Left cardiac atrium (tissue), 4 donors: ENCODE results near the gene DUSP22. TPM values are rescaled to one million over a fixed set of nuclear protein-coding genes. Genes with fewer than 3 reads are reported as not detected.

Experiments used
- ATAC-seq, 2 donors: fragments of 200-7000 bp; cut with Tn5 transposase; one replicate each; pipeline ENCODE4 v1.9.1; 2020; ENCODE audit warnings: mild to moderate bottlenecking in 2 of 2, moderate library complexity in 2 of 2
- DNase-seq: peaks from one replicate; pipeline ENCODE4 v3.0.0-alpha.2; 2020
- intact Hi-C, 2 donors: fragments of 100-400 bp; cut with DNase I; formaldehyde crosslinking; loops; one replicate each; pipeline versions ENCODE4 v1.14.1 to v1.15.1; 2022 to 2023
- total RNA-seq, 2 donors: library from RNA; stranded (reverse); fragmentation: NEBNext Ultra II Directional; extraction: Animal tissue kit (Norgen Biotek cat#: 25700); gene quantifications; one replicate each; pipeline ENCODE4 v1.2.1, GENCODE V29; 2021
- donor health status: DM: no; HTN: yes; CAD: no.
- donor health status: DM: no; HTN: yes; CAD: no; lungs with severe emphysema.
- donor health status: DM: yes; HTN: yes; CAD: no.
- donor health status: Dilated cardiomyopathy.

The DUSP22 gene
- total RNA-seq, 2 donors from 2014 or later = 53.9 to 57.4 TPM

DNA sequence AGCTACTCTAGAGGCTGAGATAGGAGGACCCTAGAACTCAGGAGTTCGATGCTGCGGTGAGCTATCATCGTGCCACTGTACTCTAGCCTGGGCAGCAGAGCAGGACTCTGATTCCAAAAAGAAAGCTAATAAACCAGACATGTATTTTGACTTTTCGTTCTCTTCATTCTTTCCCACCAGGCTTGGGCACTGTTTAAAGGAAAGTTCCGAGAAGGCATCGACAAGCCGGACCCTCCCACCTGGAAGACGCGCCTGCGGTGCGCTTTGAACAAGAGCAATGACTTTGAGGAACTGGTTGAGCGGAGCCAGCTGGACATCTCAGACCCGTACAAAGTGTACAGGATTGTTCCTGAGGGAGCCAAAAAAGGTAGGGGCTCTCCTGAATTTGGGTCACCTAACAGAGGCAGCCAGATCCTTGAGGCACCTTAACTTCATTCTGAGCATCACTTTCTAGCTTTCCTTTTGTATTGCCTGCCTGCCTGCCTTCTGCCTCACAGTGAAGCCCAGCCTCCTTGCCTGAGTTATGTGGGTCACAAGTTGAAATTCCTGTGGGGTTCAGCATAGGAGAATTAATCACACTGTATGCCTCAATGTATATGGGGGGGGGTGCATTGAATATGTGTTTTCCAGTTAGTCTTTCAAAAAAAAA, 102.5 kb downstream of the DUSP22 start:
- intact Hi-C loops = no loop called here
- DNase-seq (no peak), ATAC-seq (no peak)

DNA sequence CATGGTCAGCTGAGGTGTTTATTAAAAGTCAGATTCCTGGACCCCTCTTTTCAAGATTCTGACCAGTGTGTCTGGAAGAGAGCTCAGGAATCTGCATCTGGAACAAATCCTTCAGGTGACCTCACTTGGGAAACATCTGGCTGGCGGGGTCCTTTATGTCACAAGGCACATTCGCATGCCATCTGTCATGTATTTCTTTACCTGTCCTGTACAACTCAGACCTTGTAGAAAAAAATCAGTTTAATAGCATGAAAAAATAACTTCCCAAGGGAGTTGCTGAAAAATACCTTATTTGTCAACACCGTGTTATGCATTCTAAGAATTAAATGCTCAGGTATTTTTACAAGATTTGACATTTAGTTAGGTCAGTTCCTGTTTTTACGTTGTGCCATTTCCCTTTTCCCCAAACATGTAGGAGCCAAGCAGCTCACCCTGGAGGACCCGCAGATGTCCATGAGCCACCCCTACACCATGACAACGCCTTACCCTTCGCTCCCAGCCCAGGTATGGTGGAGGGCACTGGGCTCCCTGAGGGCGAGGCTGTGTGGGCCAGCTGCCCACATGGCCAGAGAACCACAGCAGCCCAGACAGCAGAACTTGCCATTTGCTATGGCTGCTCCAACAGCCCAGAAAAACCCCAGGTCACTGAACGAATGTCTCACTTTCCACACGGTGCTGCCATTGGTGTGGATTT, 103.3 kb downstream of the DUSP22 start:
- DNase-seq = no peak
- intact Hi-C loops = no loop called here
- ATAC-seq = no peak

DNA sequence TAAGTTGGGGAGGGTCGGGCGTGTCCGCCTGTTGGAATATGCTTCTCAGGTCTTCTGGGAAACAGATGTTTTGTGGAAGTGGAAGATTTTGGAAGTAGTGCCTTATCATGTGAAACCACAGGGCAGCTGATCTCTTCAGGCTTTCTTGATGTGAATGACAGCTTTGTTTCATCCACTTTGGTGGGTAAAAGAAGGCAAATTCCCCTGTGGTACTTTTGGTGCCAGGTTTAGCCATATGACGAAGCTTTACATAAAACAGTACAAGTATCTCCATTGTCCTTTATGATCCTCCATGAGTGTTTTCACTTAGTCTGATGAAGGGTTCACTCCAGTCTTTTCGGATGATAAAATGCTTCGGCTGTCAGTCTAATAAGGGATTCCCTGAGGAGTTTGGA, 103.8 kb downstream of the DUSP22 start:
- ATAC-seq (no peak), DNase-seq (no peak)
- intact Hi-C loops = no loop called here

DNA sequence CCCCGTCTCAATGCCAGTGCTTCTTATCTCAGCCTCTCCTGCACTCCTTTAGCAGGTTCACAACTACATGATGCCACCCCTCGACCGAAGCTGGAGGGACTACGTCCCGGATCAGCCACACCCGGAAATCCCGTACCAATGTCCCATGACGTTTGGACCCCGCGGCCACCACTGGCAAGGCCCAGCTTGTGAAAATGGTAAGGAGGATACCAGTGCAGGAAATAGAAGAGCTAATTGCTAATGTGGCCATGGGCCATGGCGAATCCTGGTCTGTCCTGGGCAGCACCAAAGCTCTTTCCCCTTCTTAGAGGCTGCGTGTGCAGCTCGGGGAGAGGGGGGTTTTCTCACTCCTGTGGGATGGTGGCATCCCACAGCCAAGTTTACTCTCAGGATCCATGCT, 104.8 kb downstream of the DUSP22 start:
- intact Hi-C loops = no loop called here
- DNase-seq (no peak), ATAC-seq (no peak)

DNA sequence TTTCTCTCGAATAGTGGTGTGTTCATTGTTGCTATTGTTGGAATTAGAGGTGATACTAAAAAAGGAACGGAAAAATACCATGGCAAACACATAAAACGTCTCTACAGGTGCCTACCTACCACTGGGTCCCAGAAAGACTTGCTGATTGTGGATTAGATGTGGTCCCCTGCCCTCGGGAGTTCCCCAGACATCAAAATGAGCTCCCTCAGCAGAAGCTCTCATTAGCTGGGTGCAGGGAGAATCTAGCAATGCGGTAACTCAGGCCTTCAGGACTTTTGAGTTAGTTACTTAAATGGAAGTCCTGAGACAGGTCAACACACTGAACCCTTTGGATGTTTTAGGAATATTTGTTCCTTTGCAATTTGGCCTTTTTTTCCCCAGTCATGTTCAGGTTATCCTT, 105.3 kb downstream of the DUSP22 start:
- ATAC-seq = no peak
- intact Hi-C loops = no loop called here
- DNase-seq = no peak

DNA sequence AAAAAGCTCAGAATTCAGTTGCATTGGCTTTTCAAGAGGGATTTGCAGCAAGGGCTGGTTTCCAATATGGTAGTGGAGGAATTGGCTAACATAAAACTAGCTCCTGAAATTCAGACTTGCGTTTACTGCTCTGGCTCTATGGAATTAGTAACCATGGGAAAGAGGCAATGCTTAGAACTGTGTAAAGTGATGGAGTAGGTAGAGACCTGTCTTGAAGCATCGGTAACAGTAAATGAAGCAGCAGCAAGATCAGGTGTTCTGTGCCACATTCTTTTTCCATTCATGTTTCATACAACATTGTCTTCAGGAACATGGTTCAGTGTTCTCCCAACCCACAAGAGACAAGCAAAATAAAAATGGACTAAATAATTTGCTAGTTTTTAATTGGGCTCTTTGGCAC, 105.8 kb downstream of the DUSP22 start:
- intact Hi-C loops = no loop called here
- no peak for ATAC-seq
- no peak for DNase-seq

DNA sequence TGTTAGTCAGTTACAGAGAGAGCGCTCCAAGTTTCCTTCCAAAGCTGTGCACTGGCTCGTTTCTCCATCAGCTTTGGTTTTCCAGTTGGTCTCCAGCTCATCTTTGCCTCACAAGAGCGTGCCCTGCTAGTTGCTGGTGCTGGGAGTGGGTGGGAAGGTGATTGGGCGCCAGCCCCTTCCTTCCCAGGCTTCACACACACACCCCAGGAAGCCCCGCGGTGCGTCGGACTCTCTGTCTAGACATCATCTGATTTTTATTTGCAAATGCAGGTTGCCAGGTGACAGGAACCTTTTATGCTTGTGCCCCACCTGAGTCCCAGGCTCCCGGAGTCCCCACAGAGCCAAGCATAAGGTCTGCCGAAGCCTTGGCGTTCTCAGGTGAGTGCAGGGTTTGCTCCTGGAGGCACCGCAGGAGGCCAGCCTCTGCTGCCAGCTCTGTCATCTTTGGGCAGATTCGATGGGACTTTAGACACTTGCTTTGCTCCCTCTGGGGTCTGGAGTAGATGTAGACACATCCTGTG, 106.3 kb downstream of the DUSP22 start:
- no peak for ATAC-seq
- no peak for DNase-seq

DNA sequence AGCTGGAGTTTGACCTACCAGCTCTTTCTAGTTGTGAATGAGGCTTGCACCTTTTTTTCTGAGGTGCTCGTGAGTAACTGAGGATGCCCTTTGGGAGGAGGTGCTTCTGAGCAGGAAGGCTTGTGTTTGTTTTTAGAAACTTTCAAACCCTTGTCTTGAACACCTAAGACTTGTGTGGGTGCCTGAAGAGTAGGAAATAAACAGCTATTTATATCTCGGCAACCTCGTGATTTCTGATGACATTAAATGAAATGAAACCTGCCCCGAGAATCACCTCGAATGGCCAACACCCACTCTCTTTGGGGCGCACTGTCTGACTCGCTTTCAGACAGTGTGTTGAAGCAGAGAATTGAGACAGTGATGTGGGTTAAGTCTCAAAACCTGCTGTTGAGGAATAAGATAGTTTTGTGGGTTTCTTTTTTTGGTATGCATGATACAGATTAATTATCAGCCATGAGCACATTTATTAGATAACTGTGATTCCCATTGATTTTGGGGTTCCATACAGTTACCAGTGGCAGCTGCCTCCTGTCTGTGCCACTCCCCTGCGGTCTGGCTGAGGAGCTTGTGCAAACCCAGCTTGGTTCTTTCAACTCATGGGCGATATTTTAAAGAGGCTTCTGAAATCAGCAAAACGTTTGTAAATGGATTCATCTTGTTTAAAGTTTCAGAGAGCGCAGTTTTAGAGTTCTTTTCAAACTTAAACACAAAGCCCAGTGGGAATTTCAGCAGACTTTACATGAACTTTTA, 107.7 kb downstream of the DUSP22 start:
- intact Hi-C loops = no loop called here
- DNase-seq = no peak
- ATAC-seq = no peak

More for the DNA sequence above, 106.3 kb downstream of the DUSP22 start:
- intact Hi-C loops = no loop called here

DNA sequence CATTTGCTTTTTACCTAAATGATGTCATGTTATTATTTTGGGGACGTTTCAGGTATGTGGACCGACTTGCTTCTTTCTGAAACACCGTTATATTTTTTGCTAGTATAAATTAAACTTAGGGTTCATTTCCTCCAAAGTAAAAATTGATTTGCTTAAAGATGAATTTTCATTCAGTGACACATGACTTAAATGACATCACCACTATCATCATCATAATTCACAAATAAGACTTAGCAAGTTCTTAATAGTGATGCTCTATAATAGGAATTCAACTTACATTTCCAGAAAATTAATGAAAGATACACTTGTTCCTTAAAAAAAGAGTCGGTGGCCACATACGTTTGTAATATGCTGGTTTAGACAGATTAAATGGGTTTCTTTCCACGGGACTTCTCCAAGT, 108.5 kb downstream of the DUSP22 start:
- intact Hi-C loops = no loop called here
- no peak for ATAC-seq
- DNase-seq = no peak

Other genes with a start within 250 kb of the DUSP22 start
- gene IRF4, start 99.3 kb downstream of the DUSP22 start, total RNA-seq = 1 to 10 TPM in 1 of 2 donors, under 1 TPM in 1; 0.65 to 1.6 TPM